B cell (primary cell): ENCODE measurements around the gene ZNF212. TPM values are rescaled to one million over a fixed set of nuclear protein-coding genes. Genes with fewer than 3 reads are reported as not detected.
"Not testable (repeated sequence)": the region's sequence is repeated elsewhere in the genome, so short reads cannot be mapped to it uniquely, and the experiment has no call there.

Experiments used
- ATAC-seq: fragments of 200-7000 bp; cut with Tn5 transposase; one replicate; pipeline ENCODE4 v1.10.0; 2021; ENCODE audit warnings: low read depth, mild to moderate bottlenecking, moderate number of reproducible peaks, moderate library complexity
- CTCF ChIA-PET: fragments of 350-600 bp; sonication (Branson Sonifier 250); formaldehyde crosslinking; loops from one replicate; lab custom pipeline; 2021; ENCODE audit warnings: antibody characterized with exemption, inconsistent platforms; lab: Charles Lee
- POLR2A ChIA-PET: fragments of 350-600 bp; sonication (Branson Sonifier 250); formaldehyde crosslinking; loops from one replicate; lab custom pipeline; 2021; ENCODE audit warnings: antibody characterized with exemption; lab: Charles Lee
- DNase-seq: peaks from one replicate; pipeline ENCODE4 v3.0.0; 2013
- H2AFZ ChIP-seq: 2 replicates; pipeline ENCODE4 v1.6.1; 2012; ENCODE audit warnings: mild to moderate bottlenecking, low read depth, low read length; ENCODE audit not compliant: insufficient read depth, poor library complexity, severe bottlenecking
- H3K27ac ChIP-seq, 2 donors: 1 replicate in 1 of 2; 2 replicates in 1 of 2; pipeline ENCODE4 v1.5.1; 2012 to 2013; ENCODE audit warnings: low read length in 2 of 2, mild to moderate bottlenecking in 2 of 2, moderate library complexity in 1 of 2
- H3K27me3 ChIP-seq, 4 experiments: fragments of 200-600 bp in 1 of 4; sonication (generic) in 1 of 4; replicated peaks in 1 of 4; 1 replicate in 2 of 4; 2 replicates in 2 of 4; pipeline versions ENCODE4 v1.6.1 to v1.7.0; 2013 to 2016; ENCODE audit warnings: low read length in 3 of 4, mild to moderate bottlenecking in 2 of 4, mixed read lengths in 1 of 4, moderate library complexity in 1 of 4; ENCODE audit not compliant: insufficient read depth in 4 of 4, control insufficient read depth in 3 of 4; ENCODE audit errors: control extremely low read depth in 1 of 4
- H3K36me3 ChIP-seq, 2 experiments: replicated peaks in 1 of 2; 1 replicate in 1 of 2; 2 replicates in 1 of 2; pipeline versions ENCODE4 v1.6.1 to v1.7.1; 2013; ENCODE audit warnings: low read length in 1 of 2; ENCODE audit not compliant: insufficient read depth in 2 of 2, control insufficient read depth in 1 of 2; ENCODE audit errors: control extremely low read depth in 1 of 2, extremely low read depth in 1 of 2
- H3K4me1 ChIP-seq, 2 donors: fragments of 200-600 bp in 1 of 2; sonication (generic) in 1 of 2; 1 replicate in 1 of 2; 2 replicates in 1 of 2; pipeline versions ENCODE4 v1.5.1 to v1.6.1; 2013 to 2017; ENCODE audit warnings: low read length in 2 of 2; ENCODE audit not compliant: control insufficient read depth in 2 of 2, insufficient read depth in 2 of 2
- H3K4me2 ChIP-seq: replicated peaks from 2 replicates; pipeline ENCODE3; 2012; ENCODE audit warnings: mild to moderate bottlenecking, low read depth, low read length; ENCODE audit not compliant: poor library complexity, severe bottlenecking
- H3K4me3 ChIP-seq, 5 experiments: fragments of 200-600 bp in 1 of 5; sonication (generic) in 1 of 5; 1 replicate in 3 of 5; 2 replicates in 2 of 5; pipeline versions ENCODE4 v1.5.1 to v1.7.0; 2011 to 2016; ENCODE audit warnings: low read length in 4 of 5, mild to moderate bottlenecking in 4 of 5, low read depth in 2 of 5, control low read depth in 1 of 5, moderate library complexity in 1 of 5; ENCODE audit not compliant: insufficient read depth in 1 of 5; ENCODE audit errors: control extremely low read depth in 1 of 5, extremely low read depth in 1 of 5
- H3K79me2 ChIP-seq: fragments of 200-600 bp; sonication (generic); one replicate; pipeline ENCODE4 v1.6.0; 2016; ENCODE audit warnings: low read length; ENCODE audit not compliant: control insufficient read depth, insufficient read depth
- H3K9ac ChIP-seq: fragments of 200-600 bp; sonication (generic); 2 replicates; pipeline ENCODE4 v1.6.1; 2017; ENCODE audit warnings: mild to moderate bottlenecking, low read length, moderate library complexity
- H3K9me3 ChIP-seq, 3 donors: one replicate each; pipeline versions ENCODE4 v1.6.1 to v1.7.1; 2013; ENCODE audit warnings: low read length in 2 of 3; ENCODE audit not compliant: control insufficient read depth in 2 of 3, insufficient read depth in 1 of 3; ENCODE audit errors: control extremely low read depth in 1 of 3
- H4K20me1 ChIP-seq: 2 replicates; pipeline ENCODE4 v1.6.0; 2012; ENCODE audit warnings: mild to moderate bottlenecking, low read length; ENCODE audit not compliant: insufficient read depth, control insufficient read depth, poor library complexity, severe bottlenecking
- H3K27ac Mint-ChIP-seq: one replicate; pipeline ENCODE4 v1.8.0; 2021; ENCODE audit warnings: mixed read lengths
- H3K27me3 Mint-ChIP-seq: one replicate; pipeline ENCODE4 v1.8.0; 2021; ENCODE audit warnings: mixed read lengths
- H3K4me1 Mint-ChIP-seq: one replicate; pipeline ENCODE4 v1.8.0; 2021; ENCODE audit warnings: mixed read lengths
- H3K4me3 Mint-ChIP-seq: one replicate; pipeline ENCODE4 v1.8.0; 2021; ENCODE audit warnings: mixed read lengths
- H3K9me3 Mint-ChIP-seq: one replicate; pipeline ENCODE4 v1.8.0; 2022; ENCODE audit warnings: mixed read lengths; ENCODE audit not compliant: insufficient read depth
- EZH2 ChIP-seq: IDR thresholded peaks from 2 replicates; pipeline ENCODE4 v1.6.1; 2012; ENCODE audit warnings: borderline replicate concordance, low read depth, mild to moderate bottlenecking, moderate library complexity, low read length; ENCODE audit not compliant: insufficient read depth, poor library complexity, severe bottlenecking
- WGBS: methylation state at CpG from one replicate; pipeline ENCODE4 v1.1.5; 2013; ENCODE audit warnings: missing lambda C conversion rate; ENCODE audit not compliant: insufficient coverage; 5-methylcytosine and 5-hydroxymethylcytosine counted together
- intact Hi-C: fragments of 100-400 bp; cut with micrococcal nuclease; formaldehyde crosslinking; loops from one replicate; pipeline ENCODE4 v1.10.0; 2022
- polyA plus RNA-seq: library from polyadenylated mRNA; depleted of rRNA; stranded (reverse); fragments of >200 nt; gene quantifications from 2 replicates; pipeline ENCODE4 v1.2.3, GENCODE V29; 2012
- total RNA-seq, 2 donors: library from RNA; stranded (reverse); fragments of 120-200 nt in 1 of 2; gene quantifications; 1 replicate in 1 of 2; 2 replicates in 1 of 2; pipeline versions ENCODE4 v1.2.3 to v1.2.4, GENCODE V29; 2013 to 2022
- TF ChIP-seq, protein P1 (sequence below): fragments of 200-600 bp; IDR thresholded peaks from one replicate; pipeline ENCODE4 v1.8.0; 2022; ENCODE audit warnings: antibody characterized with exemption, mild to moderate bottlenecking

ZNF212 gene
- total and polyA plus RNA-seq, 2 donors (not counting 1 experiment from before 2014, with no cell fraction given), result 8.1 to 22.5 TPM

DNA sequence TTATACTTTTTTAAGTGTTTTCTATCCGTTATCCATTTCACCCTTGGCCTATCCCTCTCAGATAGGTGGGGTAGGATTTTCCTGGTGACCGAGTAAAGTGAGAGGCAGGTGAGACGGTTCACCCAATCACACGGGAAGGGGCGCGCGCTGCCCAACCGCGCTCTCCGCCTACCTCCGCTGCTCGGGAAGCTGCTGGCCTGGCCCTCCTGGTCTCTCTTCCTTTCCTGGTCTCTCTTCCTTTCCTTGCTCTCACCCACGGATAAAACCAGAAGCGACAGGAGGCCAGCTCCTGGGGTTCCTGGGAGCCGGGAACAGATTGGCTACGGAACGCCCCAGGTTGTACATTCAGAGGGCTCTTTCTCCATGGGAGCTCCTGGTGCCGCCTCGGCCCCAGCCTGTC, 14.3 kb upstream of the ZNF212 start:
- H3K27ac Mint-ChIP-seq, result no peak overlapping the region
- Histone ChIP-seq H3K79me2 (no peaks in the 10 kb centered on the region), H3K4me1 (no peaks in the 10 kb centered on the region), H3K4me3 (no peak overlapping the region), H3K27ac (no peak overlapping the region), H2AFZ (no peak overlapping the region), H3K36me3 (peaks cover 0 to 10% of the 10 kb centered on the region in 2 experiments), H3K9me3 (peaks cover 0 to 14% (median 0%) of the 10 kb centered on the region in 3 donors), H4K20me1 (no peaks in the 10 kb centered on the region), H3K4me2 (no peak overlapping the region), H3K9ac (no peak overlapping the region), H3K27me3 (no peaks in the 10 kb centered on the region)
- ChIA-PET POLR2A (no interaction called here), CTCF (no interaction called here)
- ATAC-seq, result no peak
- no peaks in the 10 kb centered on the region for H3K4me1 Mint-ChIP-seq
- no peaks in the 10 kb centered on the region for H3K9me3 Mint-ChIP-seq
- TF ChIP-seq, protein P1, sequence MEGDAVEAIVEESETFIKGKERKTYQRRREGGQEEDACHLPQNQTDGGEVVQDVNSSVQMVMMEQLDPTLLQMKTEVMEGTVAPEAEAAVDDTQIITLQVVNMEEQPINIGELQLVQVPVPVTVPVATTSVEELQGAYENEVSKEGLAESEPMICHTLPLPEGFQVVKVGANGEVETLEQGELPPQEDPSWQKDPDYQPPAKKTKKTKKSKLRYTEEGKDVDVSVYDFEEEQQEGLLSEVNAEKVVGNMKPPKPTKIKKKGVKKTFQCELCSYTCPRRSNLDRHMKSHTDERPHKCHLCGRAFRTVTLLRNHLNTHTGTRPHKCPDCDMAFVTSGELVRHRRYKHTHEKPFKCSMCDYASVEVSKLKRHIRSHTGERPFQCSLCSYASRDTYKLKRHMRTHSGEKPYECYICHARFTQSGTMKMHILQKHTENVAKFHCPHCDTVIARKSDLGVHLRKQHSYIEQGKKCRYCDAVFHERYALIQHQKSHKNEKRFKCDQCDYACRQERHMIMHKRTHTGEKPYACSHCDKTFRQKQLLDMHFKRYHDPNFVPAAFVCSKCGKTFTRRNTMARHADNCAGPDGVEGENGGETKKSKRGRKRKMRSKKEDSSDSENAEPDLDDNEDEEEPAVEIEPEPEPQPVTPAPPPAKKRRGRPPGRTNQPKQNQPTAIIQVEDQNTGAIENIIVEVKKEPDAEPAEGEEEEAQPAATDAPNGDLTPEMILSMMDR, result no peak
- TF ChIP-seq EZH2, result no peak
- 99% methylated on average over 16 of the region's 19 CpGs for WGBS
- H3K4me3 Mint-ChIP-seq, result no peak overlapping the region
- DNase-seq, result no peak
- H3K27me3 Mint-ChIP-seq, result no peaks in the 10 kb centered on the region
- intact Hi-C loops, result no loop called here

DNA sequence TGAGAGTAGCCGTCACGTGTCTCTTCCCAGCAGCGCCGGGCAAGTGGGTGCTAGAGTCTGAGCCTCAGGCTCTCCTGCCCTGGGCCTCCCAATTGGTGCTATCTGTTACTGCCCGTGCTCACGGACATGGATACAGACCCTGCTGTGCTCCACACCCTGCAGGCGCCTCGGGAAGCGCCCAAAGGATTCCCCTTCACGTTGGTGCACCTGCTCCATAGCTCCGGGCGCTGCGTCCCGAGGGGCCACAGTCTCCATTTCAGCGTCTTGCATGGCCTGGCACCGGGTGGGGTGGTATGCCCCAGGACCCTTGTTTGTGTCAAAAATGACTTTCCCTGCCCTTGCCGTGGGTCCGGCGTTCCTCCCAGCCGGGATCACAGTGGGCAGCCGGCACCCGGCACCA, 13.8 kb upstream of the ZNF212 start:
- Mint-ChIP-seq H3K27ac (no peak overlapping the region), H3K4me3 (no peak overlapping the region)
- 98% methylated on average over 21 of the region's 22 CpGs for WGBS

DNA sequence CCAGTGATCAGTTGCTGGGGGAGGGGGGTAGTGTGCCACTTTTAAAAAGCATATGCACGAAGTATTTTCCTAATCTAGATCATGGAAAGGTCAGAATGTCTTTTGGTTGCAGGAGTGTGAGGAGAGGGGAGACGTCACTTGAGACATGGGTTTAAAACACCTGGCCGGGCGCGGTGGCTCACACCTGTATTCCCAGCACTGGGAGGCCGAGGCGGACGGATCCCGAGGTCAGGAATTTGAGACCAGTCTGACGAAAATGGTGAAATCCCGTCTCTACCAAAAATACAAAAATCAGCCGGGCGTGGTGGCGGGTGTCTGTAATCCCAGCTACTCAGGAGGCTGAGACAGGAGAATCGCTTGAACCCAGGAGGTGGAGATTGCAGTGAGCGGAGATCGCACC, 13.1 kb upstream of the ZNF212 start:
- CTCF ChIA-PET, DNase-seq, H3K4me1 ChIP-seq, H3K9me3 Mint-ChIP-seq, H2AFZ ChIP-seq, H3K27ac Mint-ChIP-seq, intact Hi-C loops, H3K4me1 Mint-ChIP-seq, H3K79me2 ChIP-seq, H4K20me1 ChIP-seq, H3K4me3 Mint-ChIP-seq, ATAC-seq, H3K27ac ChIP-seq, H3K27me3 Mint-ChIP-seq, H3K27me3 ChIP-seq, H3K9ac ChIP-seq, H3K36me3 ChIP-seq, H3K4me3 ChIP-seq, H3K4me2 ChIP-seq: not testable (repeated sequence)
- 98% methylated on average over 12 of the region's 17 CpGs for WGBS
- POLR2A ChIA-PET, result interaction anchor here (0.6 kb wide), 1 partner anchor 37 kb away, joined by 6 read pairs; no protein-coding TSS in a partner anchor
- H3K9me3 ChIP-seq, result peaks cover 0 to 14% (median 0%) of the 10 kb centered on the region in 3 donors

More for the DNA sequence above, 13.8 kb upstream of the ZNF212 start:
- H3K9me3 ChIP-seq, result peaks cover 0 to 14% (median 0%) of the 10 kb centered on the region in 3 donors
- H3K4me2 ChIP-seq, result no peak overlapping the region
- H3K4me3 ChIP-seq, result no peak overlapping the region
- H2AFZ ChIP-seq, result no peak overlapping the region
- ChIA-PET POLR2A (interaction anchor here (0.6 kb wide), 1 partner anchor 38 kb away, joined by 6 read pairs; no protein-coding TSS in a partner anchor), CTCF (no interaction called here)
- TF ChIP-seq EZH2, result no peak
- TF ChIP-seq, protein P1, result no peak
- H3K27ac ChIP-seq, result no peak overlapping the region
- intact Hi-C loops, result no loop called here
- no peaks in the 10 kb centered on the region for H3K79me2 ChIP-seq
- Mint-ChIP-seq H3K27me3 (no peaks in the 10 kb centered on the region), H3K9me3 (no peaks in the 10 kb centered on the region), H3K4me1 (no peaks in the 10 kb centered on the region)
- H3K4me1 ChIP-seq, result no peaks in the 10 kb centered on the region
- DNase-seq (no peak), ATAC-seq (no peak)
- no peak overlapping the region for H3K9ac ChIP-seq
- no peaks in the 10 kb centered on the region for H3K27me3 ChIP-seq
- H4K20me1 ChIP-seq, result no peaks in the 10 kb centered on the region
- H3K36me3 ChIP-seq, result peaks cover 0 to 8% of the 10 kb centered on the region in 2 experiments
